HG03432 (cell line): ENCODE measurements around the gene PILRB.
"Not testable (repeated sequence)": the region's sequence is repeated elsewhere in the genome, so short reads cannot be mapped to it uniquely, and the experiment has no call there.

Experiments
- ATAC-seq: cut with Tn5 transposase; IDR thresholded peaks from one replicate; pipeline ENCODE4 v1.9.1; 2021; ENCODE audit warnings: mild to moderate bottlenecking, moderate library complexity; ENCODE audit not compliant: unreplicated experiment

PILRB gene

GRCh38 chr7:100358027-100358856, at the start of gene PILRB:
PILRB (plus strand) TSS chr7:100358117; CDS start chr7:100358303, 186 bp downstream.
- peak; percentile 50 for ATAC-seq

GRCh38 chr7:100318329-100318728, 39.6 kb upstream of the PILRB start:
- not testable (repeated sequence) for ATAC-seq

GRCh38 chr7:100321648-100322047, 36.3 kb upstream of the PILRB start:
- ATAC-seq, result not testable (repeated sequence)

- not testable (repeated sequence) for ATAC-seq
These were observed 33.7 kb upstream of the PILRB start for GRCh38 chr7:100324194-100324593.

- ATAC-seq, result not testable (repeated sequence)
These were observed 32.2 kb upstream of the PILRB start for GRCh38 chr7:100325671-100326070.

- not testable (repeated sequence) for ATAC-seq
These were observed 31.0 kb upstream of the PILRB start for GRCh38 chr7:100326914-100327313.

GRCh38 chr7:100335566-100336466, 22.1 kb upstream of the PILRB start:
- peak; percentile 93 for ATAC-seq

GRCh38 chr7:100338083-100338696, 19.7 kb upstream of the PILRB start:
- ATAC-seq, result not testable (repeated sequence)

GRCh38 chr7:100341286-100341685, 16.6 kb upstream of the PILRB start:
- not testable (repeated sequence) for ATAC-seq

- no peak for ATAC-seq
These were observed 15.2 kb upstream of the PILRB start for GRCh38 chr7:100342765-100343164.

GRCh38 chr7:100344124-100344559, 13.8 kb upstream of the PILRB start:
- peak; percentile 11 for ATAC-seq

GRCh38 chr7:100344560-100345287, 13.2 kb upstream of the PILRB start:
- ATAC-seq, result peak; percentile 86

GRCh38 chr7:100345288-100345672, 12.6 kb upstream of the PILRB start:
- ATAC-seq, result peak; percentile 37

GRCh38 chr7:100346921-100347320, 11.0 kb upstream of the PILRB start:
- ATAC-seq, result no peak

- ATAC-seq, result no peak
These were observed 9.1 kb upstream of the PILRB start for GRCh38 chr7:100348805-100349204.

GRCh38 chr7:100349757-100350156, 8.2 kb upstream of the PILRB start:
- no peak for ATAC-seq

- no peak for ATAC-seq
These were observed 6.3 kb upstream of the PILRB start for GRCh38 chr7:100351657-100352058.

- not testable (repeated sequence) for ATAC-seq
These were observed 5.6 kb upstream of the PILRB start for GRCh38 chr7:100352230-100352781.

- ATAC-seq, result no peak
These were observed 4.8 kb upstream of the PILRB start for GRCh38 chr7:100352984-100353684.
